ENCODE measurements around the gene RCSD1.

RCSD1 gene

GRCh38 chr1:167694691-167695090, 64.7 kb downstream of the RCSD1 start:
- H3K9ac ChIP-seq (ENCODE audit: low read length): no peak overlapping the region
- H3K4me1 ChIP-seq (ENCODE audit: control insufficient read depth, insufficient read depth, low read length): no peaks in the 10 kb centered on the region
- no peak overlapping the region for H3K4me3 ChIP-seq (ENCODE audit: low read length)
- H3K36me3 ChIP-seq (ENCODE audit: control insufficient read depth, insufficient read depth, low read length): peaks cover 12% of the 10 kb centered on the region
- no peak overlapping the region for H3K27ac ChIP-seq (ENCODE audit: low read depth, low read length)
- no peaks in the 10 kb centered on the region for H3K27me3 ChIP-seq (ENCODE audit: control insufficient read depth, insufficient read depth, low read length)

GRCh38 chr1:167695147-167695546, 65.1 kb downstream of the RCSD1 start:
- Histone ChIP-seq H3K36me3 (ENCODE audit: control insufficient read depth, insufficient read depth, low read length) (peaks cover 9% of the 10 kb centered on the region), H3K4me3 (ENCODE audit: low read length) (no peak overlapping the region), H3K4me1 (ENCODE audit: control insufficient read depth, insufficient read depth, low read length) (no peaks in the 10 kb centered on the region), H3K27me3 (ENCODE audit: control insufficient read depth, insufficient read depth, low read length) (no peaks in the 10 kb centered on the region), H3K9ac (ENCODE audit: low read length) (no peak overlapping the region), H3K27ac (ENCODE audit: low read depth, low read length) (no peak overlapping the region)

GRCh38 chr1:167695756-167696561, 65.9 kb downstream of the RCSD1 start:
- Histone ChIP-seq H3K27me3 (ENCODE audit: control insufficient read depth, insufficient read depth, low read length) (no peaks in the 10 kb centered on the region), H3K36me3 (ENCODE audit: control insufficient read depth, insufficient read depth, low read length) (peaks cover 9% of the 10 kb centered on the region), H3K27ac (ENCODE audit: low read depth, low read length) (no peak overlapping the region), H3K4me3 (ENCODE audit: low read length) (no peak overlapping the region), H3K9ac (ENCODE audit: low read length) (no peak overlapping the region), H3K4me1 (ENCODE audit: control insufficient read depth, insufficient read depth, low read length) (no peaks in the 10 kb centered on the region)

- Histone ChIP-seq H3K9ac (ENCODE audit: low read length) (no peak overlapping the region), H3K27ac (ENCODE audit: low read depth, low read length) (no peak overlapping the region), H3K4me1 (ENCODE audit: control insufficient read depth, insufficient read depth, low read length) (no peaks in the 10 kb centered on the region), H3K4me3 (ENCODE audit: low read length) (no peak overlapping the region), H3K36me3 (ENCODE audit: control insufficient read depth, insufficient read depth, low read length) (peaks cover 9% of the 10 kb centered on the region), H3K27me3 (ENCODE audit: control insufficient read depth, insufficient read depth, low read length) (no peaks in the 10 kb centered on the region)
Measured at GRCh38 chr1:167697667-167698141, 67.7 kb downstream of the RCSD1 start.

GRCh38 chr1:167698313-167698712, 68.3 kb downstream of the RCSD1 start:
- Histone ChIP-seq H3K27me3 (ENCODE audit: control insufficient read depth, insufficient read depth, low read length) (no peaks in the 10 kb centered on the region), H3K36me3 (ENCODE audit: control insufficient read depth, insufficient read depth, low read length) (peaks cover 7% of the 10 kb centered on the region), H3K4me3 (ENCODE audit: low read length) (no peak overlapping the region), H3K4me1 (ENCODE audit: control insufficient read depth, insufficient read depth, low read length) (no peaks in the 10 kb centered on the region), H3K9ac (ENCODE audit: low read length) (no peak overlapping the region), H3K27ac (ENCODE audit: low read depth, low read length) (no peak overlapping the region)

GRCh38 chr1:167701510-167701909, 71.5 kb downstream of the RCSD1 start:
- H3K27me3 ChIP-seq (ENCODE audit: control insufficient read depth, insufficient read depth, low read length): no peaks in the 10 kb centered on the region
- H3K4me1 ChIP-seq (ENCODE audit: control insufficient read depth, insufficient read depth, low read length): no peaks in the 10 kb centered on the region
- H3K4me3 ChIP-seq (ENCODE audit: low read length): no peak overlapping the region

GRCh38 chr1:167703557-167703956, 73.5 kb downstream of the RCSD1 start:
- no peak overlapping the region for H3K9ac ChIP-seq (ENCODE audit: low read length)
- no peak overlapping the region for H3K4me3 ChIP-seq (ENCODE audit: low read length)
- H3K4me1 ChIP-seq (ENCODE audit: control insufficient read depth, insufficient read depth, low read length): no peaks in the 10 kb centered on the region
- no peaks in the 10 kb centered on the region for H3K36me3 ChIP-seq (ENCODE audit: control insufficient read depth, insufficient read depth, low read length)
- no peak overlapping the region for H3K27ac ChIP-seq (ENCODE audit: low read depth, low read length)
- no peaks in the 10 kb centered on the region for H3K27me3 ChIP-seq (ENCODE audit: control insufficient read depth, insufficient read depth, low read length)

More at GRCh38 chr1:167701510-167701909, 71.5 kb downstream of the RCSD1 start:
- Histone ChIP-seq H3K9ac (ENCODE audit: low read length) (no peak overlapping the region), H3K36me3 (ENCODE audit: control insufficient read depth, insufficient read depth, low read length) (peaks cover 4% of the 10 kb centered on the region), H3K27ac (ENCODE audit: low read depth, low read length) (no peak overlapping the region)

- no peaks in the 10 kb centered on the region for H3K4me1 ChIP-seq (ENCODE audit: control insufficient read depth, insufficient read depth, low read length)
- no peaks in the 10 kb centered on the region for H3K27me3 ChIP-seq (ENCODE audit: control insufficient read depth, insufficient read depth, low read length)
- H3K4me3 ChIP-seq (ENCODE audit: low read length): no peak overlapping the region
- no peak overlapping the region for H3K27ac ChIP-seq (ENCODE audit: low read depth, low read length)
- no peak overlapping the region for H3K9ac ChIP-seq (ENCODE audit: low read length)
- no peaks in the 10 kb centered on the region for H3K36me3 ChIP-seq (ENCODE audit: control insufficient read depth, insufficient read depth, low read length)
Measured at GRCh38 chr1:167704715-167705114, 74.7 kb downstream of the RCSD1 start.

- Histone ChIP-seq H3K9ac (ENCODE audit: low read length) (no peak overlapping the region), H3K27me3 (ENCODE audit: control insufficient read depth, insufficient read depth, low read length) (no peaks in the 10 kb centered on the region), H3K36me3 (ENCODE audit: control insufficient read depth, insufficient read depth, low read length) (no peaks in the 10 kb centered on the region), H3K4me1 (ENCODE audit: control insufficient read depth, insufficient read depth, low read length) (no peaks in the 10 kb centered on the region), H3K4me3 (ENCODE audit: low read length) (no peak overlapping the region), H3K27ac (ENCODE audit: low read depth, low read length) (no peak overlapping the region)
Measured at GRCh38 chr1:167705250-167705649, 75.2 kb downstream of the RCSD1 start.

- Histone ChIP-seq H3K4me1 (ENCODE audit: control insufficient read depth, insufficient read depth, low read length) (no peaks in the 10 kb centered on the region), H3K36me3 (ENCODE audit: control insufficient read depth, insufficient read depth, low read length) (no peaks in the 10 kb centered on the region), H3K9ac (ENCODE audit: low read length) (no peak overlapping the region), H3K27me3 (ENCODE audit: control insufficient read depth, insufficient read depth, low read length) (no peaks in the 10 kb centered on the region), H3K27ac (ENCODE audit: low read depth, low read length) (no peak overlapping the region), H3K4me3 (ENCODE audit: low read length) (no peak overlapping the region)
Measured at GRCh38 chr1:167706363-167706762, 76.3 kb downstream of the RCSD1 start.

- H3K27ac ChIP-seq (ENCODE audit: low read depth, low read length): no peak overlapping the region
- no peak overlapping the region for H3K9ac ChIP-seq (ENCODE audit: low read length)
- H3K36me3 ChIP-seq (ENCODE audit: control insufficient read depth, insufficient read depth, low read length): no peaks in the 10 kb centered on the region
- no peaks in the 10 kb centered on the region for H3K4me1 ChIP-seq (ENCODE audit: control insufficient read depth, insufficient read depth, low read length)
- no peaks in the 10 kb centered on the region for H3K27me3 ChIP-seq (ENCODE audit: control insufficient read depth, insufficient read depth, low read length)
- no peak overlapping the region for H3K4me3 ChIP-seq (ENCODE audit: low read length)
Measured at GRCh38 chr1:167706931-167707877, 77.2 kb downstream of the RCSD1 start.

- Histone ChIP-seq H3K36me3 (ENCODE audit: control insufficient read depth, insufficient read depth, low read length) (no peaks in the 10 kb centered on the region), H3K27ac (ENCODE audit: low read depth, low read length) (no peak overlapping the region), H3K9ac (ENCODE audit: low read length) (no peak overlapping the region), H3K4me3 (ENCODE audit: low read length) (no peak overlapping the region), H3K4me1 (ENCODE audit: control insufficient read depth, insufficient read depth, low read length) (no peaks in the 10 kb centered on the region), H3K27me3 (ENCODE audit: control insufficient read depth, insufficient read depth, low read length) (no peaks in the 10 kb centered on the region)
Measured at GRCh38 chr1:167707942-167708341, 77.9 kb downstream of the RCSD1 start.
